SK-N-SH treated with all-trans-retinoic acid at 6 μM for 48 hours (cell line): Measurements from ENCODE around the gene SLF1.

ENCODE experiments used
- ATAC-seq: fragments of 200-7000 bp; cut with Tn5 transposase; 3 replicates; pipeline ENCODE4 v1.9.1; 2020; ENCODE audit warnings: mild to moderate bottlenecking, moderate library complexity
- ARNTL ChIP-seq: fragments of 450-650 bp; formaldehyde crosslinking; IDR thresholded peaks from 2 replicates; pipeline ENCODE4 v1.5.0; 2020; ENCODE audit warnings: low read depth, mild to moderate bottlenecking, moderate library complexity, borderline replicate concordance
- BACH2 ChIP-seq: fragments of 250-450 bp; sonication (Bioruptor Pico); IDR thresholded peaks from 2 replicates; pipeline ENCODE4 v1.9.0; 2021; ENCODE audit warnings: mild to moderate bottlenecking, borderline replicate concordance
- CSDC2 ChIP-seq: fragments of 250-450 bp; sonication (Bioruptor Pico); IDR thresholded peaks from 2 replicates; pipeline ENCODE4 v1.5.0; 2020; ENCODE audit warnings: mild to moderate bottlenecking, moderate library complexity
- ESRRG ChIP-seq: fragments of 250-450 bp; sonication (Bioruptor Pico); IDR thresholded peaks from 2 replicates; pipeline ENCODE4 v1.6.1; 2021; ENCODE audit warnings: mild to moderate bottlenecking
- GLIS3 ChIP-seq: fragments of 250-450 bp; sonication (Bioruptor Pico); IDR thresholded peaks from 2 replicates; pipeline ENCODE4 v1.5.0; 2020; ENCODE audit warnings: mild to moderate bottlenecking, moderate library complexity
- ISL1 ChIP-seq: fragments of 250-450 bp; sonication (Bioruptor Pico); IDR thresholded peaks from 2 replicates; pipeline ENCODE4 v2.1.2; 2022; ENCODE audit warnings: mild to moderate bottlenecking, moderate library complexity
- OSR1 ChIP-seq: fragments of 250-450 bp; sonication (Bioruptor Pico); IDR thresholded peaks from 2 replicates; pipeline ENCODE4 v1.8.0; 2022; ENCODE audit warnings: moderate library complexity, mild to moderate bottlenecking, inconsistent platforms
- PPARA ChIP-seq: fragments of 250-450 bp; sonication (Bioruptor Pico); IDR thresholded peaks from 2 replicates; pipeline ENCODE4 v1.5.0; 2020; ENCODE audit warnings: mild to moderate bottlenecking, borderline replicate concordance
- RARB ChIP-seq: fragments of 250-450 bp; sonication (Bioruptor Pico); IDR thresholded peaks from 2 replicates; pipeline ENCODE4 v1.8.0; 2021; ENCODE audit warnings: mild to moderate bottlenecking, moderate library complexity
- SNAI2 ChIP-seq: fragments of 250-450 bp; sonication (Bioruptor Pico); IDR thresholded peaks from 2 replicates; pipeline ENCODE4 v1.5.0; 2020; ENCODE audit warnings: mild to moderate bottlenecking, moderate library complexity
- TCF4 ChIP-seq: fragments of 250-450 bp; sonication (Bioruptor Pico); IDR thresholded peaks from 2 replicates; pipeline ENCODE4 v1.8.0; 2021; ENCODE audit warnings: mild to moderate bottlenecking, moderate library complexity, borderline replicate concordance
- TOX ChIP-seq: fragments of 250-450 bp; sonication (Bioruptor Pico); IDR thresholded peaks from 2 replicates; pipeline ENCODE4 v1.8.0; 2021; ENCODE audit warnings: mild to moderate bottlenecking, moderate library complexity, borderline replicate concordance
- ZFP3 ChIP-seq: fragments of 250-450 bp; sonication (Bioruptor Pico); IDR thresholded peaks from 2 replicates; pipeline ENCODE4 v1.5.0; 2020; ENCODE audit warnings: mild to moderate bottlenecking, moderate library complexity
- ZFP30 ChIP-seq: fragments of 450-650 bp; formaldehyde crosslinking; IDR thresholded peaks from 2 replicates; pipeline ENCODE4 v1.5.0; 2022; ENCODE audit warnings: mild to moderate bottlenecking, moderate library complexity
- ZNF8 ChIP-seq: fragments of 450-650 bp; formaldehyde crosslinking; IDR thresholded peaks from 2 replicates; pipeline ENCODE4 v1.5.0; 2020; ENCODE audit warnings: mild to moderate bottlenecking, moderate library complexity
- TF ChIP-seq, protein P1 (sequence below): fragments of 250-450 bp; sonication (Bioruptor Pico); IDR thresholded peaks from 2 replicates; pipeline ENCODE4 v1.8.0; 2020; ENCODE audit warnings: mild to moderate bottlenecking, moderate library complexity, borderline replicate concordance
- TF ChIP-seq, protein P2 (sequence below): fragments of 250-450 bp; sonication (Bioruptor Pico); IDR thresholded peaks from 2 replicates; pipeline ENCODE4 v1.8.0; 2021; ENCODE audit warnings: low read depth, mild to moderate bottlenecking, moderate library complexity, borderline replicate concordance
- TF ChIP-seq, protein P3 (sequence below): fragments of 250-450 bp; sonication (Bioruptor Pico); IDR thresholded peaks from 2 replicates; pipeline ENCODE4 v1.5.1; 2021; ENCODE audit warnings: mild to moderate bottlenecking, moderate library complexity
- TF ChIP-seq, protein P4 (sequence below): fragments of 250-450 bp; sonication (Bioruptor Pico); IDR thresholded peaks from 2 replicates; pipeline ENCODE4 v1.5.0; 2020; ENCODE audit warnings: mild to moderate bottlenecking, moderate library complexity

SLF1 gene

DNA sequence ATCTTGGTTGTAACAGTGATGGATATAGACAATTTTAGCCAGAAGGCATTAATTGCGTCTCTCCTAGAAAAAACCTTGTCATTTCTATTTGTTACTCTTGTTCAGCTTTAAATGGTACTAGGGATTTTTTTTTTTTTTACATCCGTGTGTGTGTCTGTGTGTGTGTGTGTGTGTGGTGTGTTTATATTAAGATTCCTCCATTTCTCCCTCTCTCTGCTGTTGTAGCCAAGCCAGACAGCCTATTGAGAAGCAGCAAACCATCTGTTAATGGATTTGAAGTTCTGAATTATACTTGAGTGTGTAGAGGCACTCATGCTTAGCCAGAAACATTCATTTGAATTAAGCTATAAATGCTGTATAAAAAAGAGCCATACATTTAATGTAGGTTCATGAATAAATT is 72.3 kb downstream of the SLF1 start:
- no peak for ATAC-seq
- TF ChIP-seq GLIS3 (CRISPR knock-in tag) (no peak), OSR1 (CRISPR knock-in tag) (no peak), TCF4 (no peak), RARB (no peak), ZFP30 (CRISPR knock-in tag) (no peak), CSDC2 (CRISPR knock-in tag) (no peak), TOX (CRISPR knock-in tag) (no peak), ESRRG (CRISPR knock-in tag) (no peak), PPARA (CRISPR knock-in tag) (no peak), BACH2 (CRISPR knock-in tag) (no peak), ZFP3 (no peak)
- TF ChIP-seq, protein P1, sequence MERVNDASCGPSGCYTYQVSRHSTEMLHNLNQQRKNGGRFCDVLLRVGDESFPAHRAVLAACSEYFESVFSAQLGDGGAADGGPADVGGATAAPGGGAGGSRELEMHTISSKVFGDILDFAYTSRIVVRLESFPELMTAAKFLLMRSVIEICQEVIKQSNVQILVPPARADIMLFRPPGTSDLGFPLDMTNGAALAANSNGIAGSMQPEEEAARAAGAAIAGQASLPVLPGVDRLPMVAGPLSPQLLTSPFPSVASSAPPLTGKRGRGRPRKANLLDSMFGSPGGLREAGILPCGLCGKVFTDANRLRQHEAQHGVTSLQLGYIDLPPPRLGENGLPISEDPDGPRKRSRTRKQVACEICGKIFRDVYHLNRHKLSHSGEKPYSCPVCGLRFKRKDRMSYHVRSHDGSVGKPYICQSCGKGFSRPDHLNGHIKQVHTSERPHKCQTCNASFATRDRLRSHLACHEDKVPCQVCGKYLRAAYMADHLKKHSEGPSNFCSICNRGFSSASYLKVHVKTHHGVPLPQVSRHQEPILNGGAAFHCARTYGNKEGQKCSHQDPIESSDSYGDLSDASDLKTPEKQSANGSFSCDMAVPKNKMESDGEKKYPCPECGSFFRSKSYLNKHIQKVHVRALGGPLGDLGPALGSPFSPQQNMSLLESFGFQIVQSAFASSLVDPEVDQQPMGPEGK (CRISPR knock-in tag) = no peak
- TF ChIP-seq, protein P2, sequence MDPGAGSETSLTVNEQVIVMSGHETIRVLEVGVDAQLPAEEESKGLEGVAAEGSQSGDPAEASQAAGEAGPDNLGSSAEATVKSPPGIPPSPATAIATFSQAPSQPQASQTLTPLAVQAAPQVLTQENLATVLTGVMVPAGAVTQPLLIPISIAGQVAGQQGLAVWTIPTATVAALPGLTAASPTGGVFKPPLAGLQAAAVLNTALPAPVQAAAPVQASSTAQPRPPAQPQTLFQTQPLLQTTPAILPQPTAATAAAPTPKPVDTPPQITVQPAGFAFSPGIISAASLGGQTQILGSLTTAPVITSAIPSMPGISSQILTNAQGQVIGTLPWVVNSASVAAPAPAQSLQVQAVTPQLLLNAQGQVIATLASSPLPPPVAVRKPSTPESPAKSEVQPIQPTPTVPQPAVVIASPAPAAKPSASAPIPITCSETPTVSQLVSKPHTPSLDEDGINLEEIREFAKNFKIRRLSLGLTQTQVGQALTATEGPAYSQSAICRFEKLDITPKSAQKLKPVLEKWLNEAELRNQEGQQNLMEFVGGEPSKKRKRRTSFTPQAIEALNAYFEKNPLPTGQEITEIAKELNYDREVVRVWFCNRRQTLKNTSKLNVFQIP (CRISPR knock-in tag) = no peak
- TF ChIP-seq, protein P3, sequence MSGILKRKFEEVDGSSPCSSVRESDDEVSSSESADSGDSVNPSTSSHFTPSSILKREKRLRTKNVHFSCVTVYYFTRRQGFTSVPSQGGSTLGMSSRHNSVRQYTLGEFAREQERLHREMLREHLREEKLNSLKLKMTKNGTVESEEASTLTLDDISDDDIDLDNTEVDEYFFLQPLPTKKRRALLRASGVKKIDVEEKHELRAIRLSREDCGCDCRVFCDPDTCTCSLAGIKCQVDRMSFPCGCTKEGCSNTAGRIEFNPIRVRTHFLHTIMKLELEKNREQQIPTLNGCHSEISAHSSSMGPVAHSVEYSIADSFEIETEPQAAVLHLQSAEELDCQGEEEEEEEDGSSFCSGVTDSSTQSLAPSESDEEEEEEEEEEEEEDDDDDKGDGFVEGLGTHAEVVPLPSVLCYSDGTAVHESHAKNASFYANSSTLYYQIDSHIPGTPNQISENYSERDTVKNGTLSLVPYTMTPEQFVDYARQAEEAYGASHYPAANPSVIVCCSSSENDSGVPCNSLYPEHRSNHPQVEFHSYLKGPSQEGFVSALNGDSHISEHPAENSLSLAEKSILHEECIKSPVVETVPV (CRISPR knock-in tag) = no peak

DNA sequence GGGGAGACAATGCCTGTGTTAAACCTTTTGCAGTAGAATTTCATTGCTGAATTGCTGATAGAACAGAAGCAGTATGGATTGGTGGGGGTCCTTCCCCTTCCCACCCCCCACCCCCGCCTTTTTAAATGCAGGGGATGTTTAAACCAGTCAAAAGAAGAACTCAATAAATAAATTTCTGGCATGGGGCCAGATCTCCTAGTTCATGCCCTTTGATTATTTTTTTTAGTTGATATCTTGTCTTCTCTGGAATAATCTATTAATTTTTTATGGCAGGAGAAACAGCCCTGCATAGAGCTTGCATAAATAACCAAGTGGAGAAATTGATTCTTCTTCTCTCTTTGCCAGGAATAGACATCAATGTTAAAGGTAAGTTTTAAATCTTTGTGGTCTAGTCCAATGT is 72.8 kb downstream of the SLF1 start:
- TF ChIP-seq, protein P3 (CRISPR knock-in tag) = no peak
- TF ChIP-seq CSDC2 (CRISPR knock-in tag) = no peak
- TF ChIP-seq, protein P2 (CRISPR knock-in tag) = no peak
- TF ChIP-seq PPARA (CRISPR knock-in tag) = no peak
- TF ChIP-seq ESRRG (CRISPR knock-in tag) = no peak
- no peak for TF ChIP-seq ARNTL (CRISPR knock-in tag)
- no peak for TF ChIP-seq TOX (CRISPR knock-in tag)
- no peak for TF ChIP-seq GLIS3 (CRISPR knock-in tag)
- no peak for TF ChIP-seq ZFP30 (CRISPR knock-in tag)
- TF ChIP-seq SNAI2 (CRISPR knock-in tag) = no peak
- TF ChIP-seq ISL1 = no peak
- TF ChIP-seq, protein P4, sequence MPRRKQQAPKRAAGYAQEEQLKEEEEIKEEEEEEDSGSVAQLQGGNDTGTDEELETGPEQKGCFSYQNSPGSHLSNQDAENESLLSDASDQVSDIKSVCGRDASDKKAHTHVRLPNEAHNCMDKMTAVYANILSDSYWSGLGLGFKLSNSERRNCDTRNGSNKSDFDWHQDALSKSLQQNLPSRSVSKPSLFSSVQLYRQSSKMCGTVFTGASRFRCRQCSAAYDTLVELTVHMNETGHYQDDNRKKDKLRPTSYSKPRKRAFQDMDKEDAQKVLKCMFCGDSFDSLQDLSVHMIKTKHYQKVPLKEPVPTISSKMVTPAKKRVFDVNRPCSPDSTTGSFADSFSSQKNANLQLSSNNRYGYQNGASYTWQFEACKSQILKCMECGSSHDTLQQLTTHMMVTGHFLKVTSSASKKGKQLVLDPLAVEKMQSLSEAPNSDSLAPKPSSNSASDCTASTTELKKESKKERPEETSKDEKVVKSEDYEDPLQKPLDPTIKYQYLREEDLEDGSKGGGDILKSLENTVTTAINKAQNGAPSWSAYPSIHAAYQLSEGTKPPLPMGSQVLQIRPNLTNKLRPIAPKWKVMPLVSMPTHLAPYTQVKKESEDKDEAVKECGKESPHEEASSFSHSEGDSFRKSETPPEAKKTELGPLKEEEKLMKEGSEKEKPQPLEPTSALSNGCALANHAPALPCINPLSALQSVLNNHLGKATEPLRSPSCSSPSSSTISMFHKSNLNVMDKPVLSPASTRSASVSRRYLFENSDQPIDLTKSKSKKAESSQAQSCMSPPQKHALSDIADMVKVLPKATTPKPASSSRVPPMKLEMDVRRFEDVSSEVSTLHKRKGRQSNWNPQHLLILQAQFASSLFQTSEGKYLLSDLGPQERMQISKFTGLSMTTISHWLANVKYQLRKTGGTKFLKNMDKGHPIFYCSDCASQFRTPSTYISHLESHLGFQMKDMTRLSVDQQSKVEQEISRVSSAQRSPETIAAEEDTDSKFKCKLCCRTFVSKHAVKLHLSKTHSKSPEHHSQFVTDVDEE (CRISPR knock-in tag) = no peak
- TF ChIP-seq ZNF8 = no peak
- ATAC-seq = no peak

DNA sequence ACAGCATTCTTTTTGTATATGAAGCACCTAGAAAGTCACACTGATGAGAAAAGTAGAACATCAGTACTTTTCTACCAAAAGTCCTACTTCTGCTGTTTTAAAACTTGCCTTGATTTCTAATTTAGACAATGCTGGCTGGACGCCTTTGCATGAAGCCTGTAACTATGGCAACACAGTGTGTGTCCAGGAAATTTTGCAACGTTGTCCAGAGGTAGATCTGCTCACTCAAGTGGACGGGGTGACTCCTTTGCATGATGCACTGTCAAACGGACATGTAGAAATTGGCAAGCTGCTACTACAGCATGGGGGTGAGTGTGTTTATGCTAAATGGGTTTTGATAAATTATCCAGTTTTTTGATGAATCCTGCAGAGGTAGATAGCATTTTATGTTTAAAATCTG is 73.5 kb downstream of the SLF1 start:
- TF ChIP-seq ISL1 (no peak), ZFP30 (CRISPR knock-in tag) (no peak), TCF4 (no peak)
- TF ChIP-seq, protein P2 (CRISPR knock-in tag) = no peak
- ATAC-seq = peak; percentile 20; the same call in 1 of the 3 replicates
